HEK293 (cell line): ENCODE measurements around the gene GDPGP1.

ENCODE experiments used
- EGR2 ChIP-seq: fragments of 450-650 bp; formaldehyde crosslinking; IDR thresholded peaks from 2 replicates; pipeline ENCODE4 v1.5.1; 2016; ENCODE audit warnings: low read depth, missing biosample characterization, missing genetic modification characterization
- ELK4 ChIP-seq: IDR thresholded peaks from 2 replicates; pipeline ENCODE4 v1.6.1; 2011; ENCODE audit warnings: mild to moderate bottlenecking, low read depth, low read length, borderline replicate concordance
- GLIS2 ChIP-seq: fragments of 450-650 bp; formaldehyde crosslinking; IDR thresholded peaks from 2 replicates; pipeline ENCODE4 v1.5.1; 2016; ENCODE audit warnings: missing biosample characterization, missing genetic modification characterization
- KLF16 ChIP-seq: fragments of 450-650 bp; formaldehyde crosslinking; IDR thresholded peaks from 2 replicates; pipeline ENCODE4 v1.5.1; 2017; ENCODE audit warnings: missing biosample characterization, missing genetic modification characterization
- KLF7 ChIP-seq: fragments of 450-650 bp; formaldehyde crosslinking; IDR thresholded peaks from 2 replicates; pipeline ENCODE4 v1.5.1; 2016; ENCODE audit warnings: missing biosample characterization, missing genetic modification characterization, borderline replicate concordance
- OSR2 ChIP-seq: fragments of 450-650 bp; formaldehyde crosslinking; IDR thresholded peaks from 2 replicates; pipeline ENCODE4 v1.5.1; 2016; ENCODE audit warnings: missing biosample characterization, missing genetic modification characterization
- RBAK ChIP-seq: fragments of 450-650 bp; formaldehyde crosslinking; IDR thresholded peaks from 2 replicates; pipeline ENCODE4 v1.5.1; 2016; ENCODE audit warnings: missing biosample characterization, missing genetic modification characterization
- REPIN1 ChIP-seq: fragments of 450-650 bp; formaldehyde crosslinking; IDR thresholded peaks from 2 replicates; pipeline ENCODE4 v1.5.1; 2017; ENCODE audit warnings: missing biosample characterization, missing genetic modification characterization, low read depth
- SALL2 ChIP-seq: fragments of 450-650 bp; formaldehyde crosslinking; IDR thresholded peaks from 2 replicates; pipeline ENCODE4 v1.5.0; 2017; ENCODE audit warnings: missing biosample characterization, mild to moderate bottlenecking, missing genetic modification characterization, borderline replicate concordance
- SCRT2 ChIP-seq: fragments of 450-650 bp; formaldehyde crosslinking; IDR thresholded peaks from 2 replicates; pipeline ENCODE4 v1.5.1; 2016; ENCODE audit warnings: missing biosample characterization, missing genetic modification characterization
- SP2 ChIP-seq: fragments of 450-650 bp; formaldehyde crosslinking; IDR thresholded peaks from 2 replicates; pipeline ENCODE4 v1.5.1; 2016; ENCODE audit warnings: missing biosample characterization, missing genetic modification characterization
- ZBTB21 ChIP-seq: fragments of 450-650 bp; formaldehyde crosslinking; IDR thresholded peaks from 2 replicates; pipeline ENCODE4 v1.5.1; 2017; ENCODE audit warnings: missing biosample characterization, missing genetic modification characterization
- ZBTB48 ChIP-seq: fragments of 450-650 bp; formaldehyde crosslinking; IDR thresholded peaks from 2 replicates; pipeline ENCODE4 v1.5.1; 2016; ENCODE audit warnings: missing biosample characterization, missing genetic modification characterization
- ZBTB8A ChIP-seq: fragments of 450-650 bp; formaldehyde crosslinking; IDR thresholded peaks from 2 replicates; pipeline ENCODE4 v1.5.1; 2016; ENCODE audit warnings: missing biosample characterization, missing genetic modification characterization
- ZNF121 ChIP-seq: fragments of 450-650 bp; formaldehyde crosslinking; IDR thresholded peaks from 2 replicates; pipeline ENCODE4 v1.5.1; 2016; ENCODE audit warnings: missing biosample characterization, missing genetic modification characterization
- ZNF138 ChIP-seq: fragments of 450-650 bp; formaldehyde crosslinking; IDR thresholded peaks from 2 replicates; pipeline ENCODE4 v1.5.1; 2016; ENCODE audit warnings: missing biosample characterization, missing genetic modification characterization, borderline replicate concordance
- ZNF146 ChIP-seq: fragments of 450-650 bp; formaldehyde crosslinking; IDR thresholded peaks from 2 replicates; pipeline ENCODE4 v1.5.1; 2016; ENCODE audit warnings: missing biosample characterization, missing genetic modification characterization
- ZNF169 ChIP-seq: fragments of 450-650 bp; formaldehyde crosslinking; IDR thresholded peaks from 2 replicates; pipeline ENCODE4 v1.5.1; 2016; ENCODE audit warnings: missing biosample characterization, missing genetic modification characterization
- ZNF174 ChIP-seq: fragments of 450-650 bp; formaldehyde crosslinking; IDR thresholded peaks from 2 replicates; pipeline ENCODE4 v1.5.0; 2017; ENCODE audit warnings: missing biosample characterization, mild to moderate bottlenecking, missing genetic modification characterization
- ZNF19 ChIP-seq: fragments of 450-650 bp; formaldehyde crosslinking; IDR thresholded peaks from 2 replicates; pipeline ENCODE4; 2016; ENCODE audit warnings: missing biosample characterization, missing genetic modification characterization, low read depth
- ZNF2 ChIP-seq: fragments of 450-650 bp; formaldehyde crosslinking; IDR thresholded peaks from 2 replicates; pipeline ENCODE4 v1.5.1; 2016; ENCODE audit warnings: missing biosample characterization, missing genetic modification characterization
- ZNF350 ChIP-seq: fragments of 450-650 bp; formaldehyde crosslinking; IDR thresholded peaks from 2 replicates; pipeline ENCODE4 v1.5.0; 2017; ENCODE audit warnings: missing biosample characterization, mild to moderate bottlenecking, missing genetic modification characterization
- ZNF416 ChIP-seq: fragments of 450-650 bp; formaldehyde crosslinking; IDR thresholded peaks from 2 replicates; pipeline ENCODE4 v1.5.1; 2016; ENCODE audit warnings: missing biosample characterization, missing genetic modification characterization
- ZNF423 ChIP-seq: fragments of 450-650 bp; formaldehyde crosslinking; IDR thresholded peaks from 2 replicates; pipeline ENCODE4 v1.5.1; 2016; ENCODE audit warnings: missing biosample characterization, missing genetic modification characterization
- ZNF530 ChIP-seq: fragments of 450-650 bp; formaldehyde crosslinking; IDR thresholded peaks from 2 replicates; pipeline ENCODE4 v1.5.1; 2016; ENCODE audit warnings: low read depth, missing biosample characterization, missing genetic modification characterization
- ZNF544 ChIP-seq: fragments of 450-650 bp; formaldehyde crosslinking; IDR thresholded peaks from 2 replicates; pipeline ENCODE4 v1.5.0; 2017; ENCODE audit warnings: missing biosample characterization, missing genetic modification characterization
- ZNF571 ChIP-seq: fragments of 450-650 bp; formaldehyde crosslinking; IDR thresholded peaks from 2 replicates; pipeline ENCODE4 v1.5.0; 2017; ENCODE audit warnings: missing biosample characterization, missing genetic modification characterization
- ZNF585B ChIP-seq: fragments of 450-650 bp; formaldehyde crosslinking; IDR thresholded peaks from 2 replicates; pipeline ENCODE4 v1.5.1; 2016; ENCODE audit warnings: missing biosample characterization, missing genetic modification characterization
- ZNF623 ChIP-seq: fragments of 450-650 bp; formaldehyde crosslinking; IDR thresholded peaks from 2 replicates; pipeline ENCODE4 v1.5.1; 2016; ENCODE audit warnings: missing biosample characterization, missing genetic modification characterization
- ZSCAN23 ChIP-seq: fragments of 450-650 bp; formaldehyde crosslinking; IDR thresholded peaks from 2 replicates; pipeline ENCODE4 v1.5.1; 2016; ENCODE audit warnings: missing biosample characterization, missing genetic modification characterization
- ZXDB ChIP-seq: fragments of 450-650 bp; formaldehyde crosslinking; IDR thresholded peaks from 2 replicates; pipeline ENCODE4 v1.5.1; 2016; ENCODE audit warnings: missing biosample characterization, missing genetic modification characterization
- TF ChIP-seq, protein P1 (sequence below): fragments of 450-650 bp; formaldehyde crosslinking; IDR thresholded peaks from 2 replicates; pipeline ENCODE4 v1.5.1; 2016; ENCODE audit warnings: missing biosample characterization, missing genetic modification characterization, low read depth
- TF ChIP-seq, protein P2 (sequence below): fragments of 450-650 bp; formaldehyde crosslinking; IDR thresholded peaks from 2 replicates; pipeline ENCODE4; 2016; ENCODE audit warnings: missing biosample characterization, missing genetic modification characterization
- TF ChIP-seq, protein P3 (sequence below): fragments of 450-650 bp; formaldehyde crosslinking; IDR thresholded peaks from 2 replicates; pipeline ENCODE4 v1.5.1; 2016; ENCODE audit warnings: missing biosample characterization, missing genetic modification characterization
- TF ChIP-seq, protein P4 (sequence below): fragments of 450-650 bp; formaldehyde crosslinking; IDR thresholded peaks from 2 replicates; pipeline ENCODE4 v1.5.1; 2016; ENCODE audit warnings: missing biosample characterization, missing genetic modification characterization

The GDPGP1 gene

GRCh38 chr15:90233387-90234095 is 468 bp upstream of the GDPGP1 start, which contains the start of gene CIB1 (continued):
- TF ChIP-seq, protein P1, sequence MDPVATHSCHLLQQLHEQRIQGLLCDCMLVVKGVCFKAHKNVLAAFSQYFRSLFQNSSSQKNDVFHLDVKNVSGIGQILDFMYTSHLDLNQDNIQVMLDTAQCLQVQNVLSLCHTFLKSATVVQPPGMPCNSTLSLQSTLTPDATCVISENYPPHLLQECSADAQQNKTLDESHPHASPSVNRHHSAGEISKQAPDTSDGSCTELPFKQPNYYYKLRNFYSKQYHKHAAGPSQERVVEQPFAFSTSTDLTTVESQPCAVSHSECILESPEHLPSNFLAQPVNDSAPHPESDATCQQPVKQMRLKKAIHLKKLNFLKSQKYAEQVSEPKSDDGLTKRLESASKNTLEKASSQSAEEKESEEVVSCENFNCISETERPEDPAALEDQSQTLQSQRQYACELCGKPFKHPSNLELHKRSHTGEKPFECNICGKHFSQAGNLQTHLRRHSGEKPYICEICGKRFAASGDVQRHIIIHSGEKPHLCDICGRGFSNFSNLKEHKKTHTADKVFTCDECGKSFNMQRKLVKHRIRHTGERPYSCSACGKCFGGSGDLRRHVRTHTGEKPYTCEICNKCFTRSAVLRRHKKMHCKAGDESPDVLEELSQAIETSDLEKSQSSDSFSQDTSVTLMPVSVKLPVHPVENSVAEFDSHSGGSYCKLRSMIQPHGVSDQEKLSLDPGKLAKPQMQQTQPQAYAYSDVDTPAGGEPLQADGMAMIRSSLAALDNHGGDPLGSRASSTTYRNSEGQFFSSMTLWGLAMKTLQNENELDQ (tag by site-specific recombination): no peak
- TF ChIP-seq ZXDB (tag by site-specific recombination) (peak; percentile 88), ZNF585B (tag by site-specific recombination) (no peak), OSR2 (tag by site-specific recombination) (0 out of 2 replicates have a peak, but pooled peaks have one; percentile 7), KLF7 (tag by site-specific recombination) (no peak), ZNF350 (tag by site-specific recombination) (no peak), ZBTB21 (tag by site-specific recombination) (peak; percentile 76; the same call in 1 of the 2 replicates), GLIS2 (peak; percentile 83; the same call in 1 of the 2 replicates), ZNF571 (tag by site-specific recombination) (no peak), ELK4 (no peak; the same call in 1 of the 2 replicates), RBAK (tag by site-specific recombination) (no peak), ZNF121 (tag by site-specific recombination) (no peak), ZNF146 (no peak), SCRT2 (no peak), ZSCAN23 (tag by site-specific recombination) (no peak), ZNF416 (tag by site-specific recombination) (no peak), KLF16 (no peak; the same call in 1 of the 2 replicates), REPIN1 (no peak), ZNF174 (tag by site-specific recombination) (no peak), ZBTB48 (tag by site-specific recombination) (no peak), ZBTB8A (tag by site-specific recombination) (peak; percentile 77), EGR2 (tag by site-specific recombination) (peak; percentile 53), ZNF169 (tag by site-specific recombination) (no peak), SP2 (peak; percentile 76), ZNF544 (tag by site-specific recombination) (no peak), ZNF138 (tag by site-specific recombination) (no peak), ZNF423 (tag by site-specific recombination) (peak; percentile 47; the same call in 1 of the 2 replicates), ZNF623 (no peak), SALL2 (no peak), ZNF530 (tag by site-specific recombination) (no peak), ZNF19 (tag by site-specific recombination) (no peak), ZNF2 (tag by site-specific recombination) (peak; percentile 20; the same call in 1 of the 2 replicates)
- TF ChIP-seq, protein P2, sequence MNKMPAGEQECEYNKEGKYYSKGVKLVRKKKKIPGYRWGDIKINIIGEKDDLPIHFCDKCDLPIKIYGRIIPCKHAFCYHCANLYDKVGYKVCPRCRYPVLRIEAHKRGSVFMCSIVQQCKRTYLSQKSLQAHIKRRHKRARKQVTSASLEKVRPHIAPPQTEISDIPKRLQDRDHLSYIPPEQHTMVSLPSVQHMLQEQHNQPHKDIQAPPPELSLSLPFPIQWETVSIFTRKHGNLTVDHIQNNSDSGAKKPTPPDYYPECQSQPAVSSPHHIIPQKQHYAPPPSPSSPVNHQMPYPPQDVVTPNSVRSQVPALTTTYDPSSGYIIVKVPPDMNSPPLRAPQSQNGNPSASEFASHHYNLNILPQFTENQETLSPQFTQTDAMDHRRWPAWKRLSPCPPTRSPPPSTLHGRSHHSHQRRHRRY: no peak
- TF ChIP-seq, protein P3, sequence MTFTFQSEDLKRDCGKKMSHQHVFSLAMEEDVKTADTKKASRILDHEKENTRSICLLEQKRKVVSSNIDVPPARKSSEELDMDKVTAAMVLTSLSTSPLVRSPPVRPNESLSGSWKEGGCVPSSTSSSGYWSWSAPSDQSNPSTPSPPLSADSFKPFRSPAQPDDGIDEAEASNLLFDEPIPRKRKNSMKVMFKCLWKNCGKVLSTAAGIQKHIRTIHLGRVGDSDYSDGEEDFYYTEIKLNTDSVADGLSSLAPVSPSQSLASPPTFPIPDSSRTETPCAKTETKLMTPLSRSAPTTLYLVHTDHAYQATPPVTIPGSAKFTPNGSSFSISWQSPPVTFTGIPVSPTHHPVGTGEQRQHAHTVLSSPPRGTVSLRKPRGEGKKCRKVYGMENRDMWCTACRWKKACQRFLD: no peak
- TF ChIP-seq, protein P4, sequence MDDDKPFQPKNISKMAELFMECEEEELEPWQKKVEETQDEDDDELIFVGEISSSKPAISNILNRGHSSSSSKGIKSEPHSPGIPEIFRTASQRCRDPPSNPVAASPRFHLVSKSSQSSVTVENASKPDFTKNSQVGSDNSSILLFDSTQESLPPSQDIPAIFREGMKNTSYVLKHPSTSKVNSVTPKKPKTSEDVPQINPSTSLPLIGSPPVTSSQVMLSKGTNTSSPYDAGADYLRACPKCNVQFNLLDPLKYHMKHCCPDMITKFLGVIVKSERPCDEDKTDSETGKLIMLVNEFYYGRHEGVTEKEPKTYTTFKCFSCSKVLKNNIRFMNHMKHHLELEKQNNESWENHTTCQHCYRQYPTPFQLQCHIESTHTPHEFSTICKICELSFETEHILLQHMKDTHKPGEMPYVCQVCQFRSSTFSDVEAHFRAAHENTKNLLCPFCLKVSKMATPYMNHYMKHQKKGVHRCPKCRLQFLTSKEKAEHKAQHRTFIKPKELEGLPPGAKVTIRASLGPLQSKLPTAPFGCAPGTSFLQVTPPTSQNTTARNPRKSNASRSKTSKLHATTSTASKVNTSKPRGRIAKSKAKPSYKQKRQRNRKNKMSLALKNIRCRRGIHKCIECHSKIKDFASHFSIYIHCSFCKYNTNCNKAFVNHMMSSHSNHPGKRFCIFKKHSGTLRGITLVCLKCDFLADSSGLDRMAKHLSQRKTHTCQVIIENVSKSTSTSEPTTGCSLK (tag by site-specific recombination): no peak
